ENCODE results near the gene GLG1.
"Not testable (repeated sequence)": the region's sequence is repeated elsewhere in the genome, so short reads cannot be mapped to it uniquely, and the experiment has no call there.

GLG1 gene

GRCh38 chr16:74409185-74409981, 197.5 kb downstream of the GLG1 start:
- not testable (repeated sequence) for DNase-seq (ENCODE audit: low spot score)

GRCh38 chr16:74407362-74407705, 199.6 kb downstream of the GLG1 start:
- DNase-seq (ENCODE audit: low spot score), result not testable (repeated sequence)

- not testable (repeated sequence) for DNase-seq (ENCODE audit: low spot score)
These were observed 200.1 kb downstream of the GLG1 start for GRCh38 chr16:74406600-74407361.

GRCh38 chr16:74404148-74404933, 202.6 kb downstream of the GLG1 start:
- not testable (repeated sequence) for DNase-seq (ENCODE audit: low spot score)

- not testable (repeated sequence) for DNase-seq (ENCODE audit: low spot score)
These were observed 206.7 kb downstream of the GLG1 start for GRCh38 chr16:74400238-74400637.

- DNase-seq (ENCODE audit: low spot score), result not testable (repeated sequence)
These were observed 208.6 kb downstream of the GLG1 start for GRCh38 chr16:74398212-74398895.

Data from AG20443 (cell line).